Vagina (tissue), 2 donors: ENCODE results near the gene GALNT11. TPM values are rescaled to one million over a fixed set of nuclear protein-coding genes. Genes with fewer than 3 reads are reported as not detected.
A peak's percentile ranks its signal among the peaks of the same experiment; 100 is the strongest.

Experiments
- DNase-seq, 2 donors: peaks; one replicate each; pipeline ENCODE4 v3.0.0-alpha.2; 2017; ENCODE audit errors: extremely low spot score in 2 of 2
- H3K27ac ChIP-seq: fragments of 200-600 bp; sonication (generic); one replicate; pipeline ENCODE4 v1.5.1; 2019
- H3K27me3 ChIP-seq: fragments of 200-600 bp; sonication (generic); one replicate; pipeline ENCODE4 v1.5.1; 2019
- H3K36me3 ChIP-seq, 2 donors: fragments of 200-600 bp; sonication (generic); one replicate each; pipeline ENCODE4 v1.5.1; 2017 to 2019
- H3K4me1 ChIP-seq: fragments of 200-600 bp; sonication (generic); one replicate; pipeline ENCODE4 v1.5.1; 2019
- H3K4me3 ChIP-seq, 2 donors: fragments of 200-600 bp; sonication (generic); 1 replicate in 1 of 2; 2 replicates in 1 of 2; pipeline ENCODE4 v1.5.1; 2016 to 2019
- H3K9me3 ChIP-seq: fragments of 200-600 bp; sonication (generic); one replicate; pipeline ENCODE4 v1.5.1; 2019
- POLR2A ChIP-seq, 2 donors: fragments of 450-650 bp; IDR thresholded peaks; one replicate each; pipeline ENCODE4 v1.6.1; 2017; ENCODE audit warnings: antibody characterized with exemption in 2 of 2, mild to moderate bottlenecking in 2 of 2, moderate library complexity in 2 of 2
- POLR2AphosphoS5 ChIP-seq, 2 donors: sonication (generic); formaldehyde crosslinking; IDR thresholded peaks; one replicate each; pipeline ENCODE4 v1.9.0; 2017; ENCODE audit warnings: antibody characterized with exemption in 2 of 2, mild to moderate bottlenecking in 2 of 2, low read depth in 1 of 2; ENCODE audit not compliant: insufficient read depth in 1 of 2
- intact Hi-C: fragments of 100-400 bp; cut with DNase I; formaldehyde crosslinking; loops from one replicate; pipeline ENCODE4 v1.15.1; 2023
- total RNA-seq: library from RNA; depleted of rRNA; stranded (reverse); fragments of >200 nt; gene quantifications from one replicate; pipeline ENCODE4 v1.2.3, GENCODE V29; 2016
- TF ChIP-seq, protein P1 (sequence below), 3 experiments: fragments of 450-650 bp in 2 of 3; fragments of 200-600 bp in 1 of 3; sonication (generic) in 1 of 3; IDR thresholded peaks; one replicate each; pipeline ENCODE4 v1.5.1; 2017 to 2019; ENCODE audit warnings: antibody characterized with exemption in 3 of 3, mild to moderate bottlenecking in 2 of 3, moderate library complexity in 2 of 3

The GALNT11 gene
- 46.9 TPM for total RNA-seq

DNA sequence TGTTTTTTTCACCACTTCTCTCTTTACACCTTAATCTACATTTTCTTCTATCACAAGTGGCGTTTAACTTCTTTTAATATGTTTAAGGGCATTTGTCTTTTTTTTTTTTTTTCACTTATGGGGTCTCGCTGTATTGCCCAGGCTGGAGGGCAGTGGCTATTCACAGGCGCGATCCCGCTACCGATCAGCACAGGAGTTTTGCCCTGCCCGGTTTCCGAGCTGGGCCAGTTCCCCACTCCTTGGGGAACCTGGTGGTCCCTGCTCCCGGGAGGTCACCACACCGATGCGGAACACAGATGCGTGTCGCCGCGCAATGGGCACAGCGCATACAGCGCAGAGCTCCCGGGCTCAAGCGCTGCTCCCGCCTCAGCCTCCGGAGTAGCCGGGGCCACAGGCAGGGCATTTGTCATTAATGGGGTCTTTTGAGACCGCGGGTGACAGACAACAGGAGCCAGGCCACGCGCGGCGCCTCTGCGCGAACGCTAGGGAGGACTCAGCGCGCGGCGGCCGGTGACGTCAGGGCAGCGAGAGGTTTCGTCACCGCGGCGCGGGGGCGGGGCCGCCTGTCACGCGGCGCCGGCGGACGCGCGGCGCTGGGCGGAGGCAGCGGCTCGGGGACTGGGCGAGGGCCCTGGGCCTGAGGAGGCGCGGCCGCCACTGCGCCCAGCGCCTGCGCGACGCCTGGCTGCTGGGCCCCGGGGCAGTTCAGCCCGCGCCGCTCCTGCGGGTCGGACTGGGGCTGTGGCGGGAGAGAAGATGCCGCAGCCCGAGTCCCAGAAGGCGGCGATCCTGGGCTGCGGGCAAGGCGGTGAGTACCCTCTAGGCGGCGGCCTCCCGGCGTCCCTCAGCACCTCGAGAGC, at the start of gene GALNT11:
GALNT11 (plus strand) TSS at position 598 of the 860 bp plus-strand sequence. CDS start 68,554 bp downstream, outside the sequence.
- peak within 1 kb of the TSS; percentile 70 to 75 for H3K4me3 ChIP-seq
- no peaks in the 10 kb centered on the region for H3K9me3 ChIP-seq
- peak within 1 kb of the TSS; percentile 91 for H3K27ac ChIP-seq
- DNase-seq = peak in 1 of 2 donors; percentile 87
- TF ChIP-seq POLR2A (IDR thresholded peaks at IDR 0.05) = peak in 1 of 2 donors; percentile 85
- TF ChIP-seq POLR2AphosphoS5 (IDR thresholded peaks at IDR 0.05; ENCODE audit: insufficient read depth in 1 of 2, low read depth in 1 of 2) = peak in 1 of 2 donors; percentile 92
- TF ChIP-seq, protein P1, sequence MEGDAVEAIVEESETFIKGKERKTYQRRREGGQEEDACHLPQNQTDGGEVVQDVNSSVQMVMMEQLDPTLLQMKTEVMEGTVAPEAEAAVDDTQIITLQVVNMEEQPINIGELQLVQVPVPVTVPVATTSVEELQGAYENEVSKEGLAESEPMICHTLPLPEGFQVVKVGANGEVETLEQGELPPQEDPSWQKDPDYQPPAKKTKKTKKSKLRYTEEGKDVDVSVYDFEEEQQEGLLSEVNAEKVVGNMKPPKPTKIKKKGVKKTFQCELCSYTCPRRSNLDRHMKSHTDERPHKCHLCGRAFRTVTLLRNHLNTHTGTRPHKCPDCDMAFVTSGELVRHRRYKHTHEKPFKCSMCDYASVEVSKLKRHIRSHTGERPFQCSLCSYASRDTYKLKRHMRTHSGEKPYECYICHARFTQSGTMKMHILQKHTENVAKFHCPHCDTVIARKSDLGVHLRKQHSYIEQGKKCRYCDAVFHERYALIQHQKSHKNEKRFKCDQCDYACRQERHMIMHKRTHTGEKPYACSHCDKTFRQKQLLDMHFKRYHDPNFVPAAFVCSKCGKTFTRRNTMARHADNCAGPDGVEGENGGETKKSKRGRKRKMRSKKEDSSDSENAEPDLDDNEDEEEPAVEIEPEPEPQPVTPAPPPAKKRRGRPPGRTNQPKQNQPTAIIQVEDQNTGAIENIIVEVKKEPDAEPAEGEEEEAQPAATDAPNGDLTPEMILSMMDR (IDR thresholded peaks at IDR 0.05) = no peak
- H3K27me3 ChIP-seq = no peaks in the 10 kb centered on the region
- H3K4me1 ChIP-seq = peaks cover 27% of the 10 kb centered on the region
- peaks cover 0 to 5% of the 10 kb centered on the region in 2 donors for H3K36me3 ChIP-seq
- intact Hi-C loops = no loop called here

DNA sequence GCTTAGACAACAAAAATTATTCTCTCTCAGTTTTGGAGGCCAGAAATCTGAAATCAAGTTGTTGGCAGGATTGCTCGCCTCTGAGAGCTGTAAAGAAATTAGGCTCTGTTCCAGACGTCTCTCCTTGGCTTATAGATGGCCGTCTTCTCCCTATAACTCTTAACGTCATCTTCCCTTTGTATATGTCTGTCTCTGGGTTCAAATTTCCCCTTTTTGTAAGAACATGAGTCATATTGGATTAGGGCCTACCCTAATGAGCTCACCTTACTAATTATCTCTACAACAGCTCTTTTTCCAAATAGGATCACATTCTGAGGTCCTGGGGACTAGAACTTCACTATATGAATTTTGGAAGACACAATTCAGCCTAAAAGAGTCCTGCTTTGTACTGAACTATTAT, 46.9 kb upstream of the GALNT11 start:
- intact Hi-C loops = no loop called here
- Histone ChIP-seq H3K27ac (no peak overlapping the region), H3K36me3 (no peaks in the 10 kb centered on the region), H3K9me3 (no peaks in the 10 kb centered on the region), H3K4me1 (no peaks in the 10 kb centered on the region), H3K4me3 (no peak overlapping the region), H3K27me3 (no peaks in the 10 kb centered on the region)
- TF ChIP-seq, protein P1 (IDR thresholded peaks at IDR 0.05) = no peak
- TF ChIP-seq POLR2AphosphoS5 (IDR thresholded peaks at IDR 0.05; ENCODE audit: insufficient read depth in 1 of 2, low read depth in 1 of 2) = no peak
- no peak for DNase-seq

DNA sequence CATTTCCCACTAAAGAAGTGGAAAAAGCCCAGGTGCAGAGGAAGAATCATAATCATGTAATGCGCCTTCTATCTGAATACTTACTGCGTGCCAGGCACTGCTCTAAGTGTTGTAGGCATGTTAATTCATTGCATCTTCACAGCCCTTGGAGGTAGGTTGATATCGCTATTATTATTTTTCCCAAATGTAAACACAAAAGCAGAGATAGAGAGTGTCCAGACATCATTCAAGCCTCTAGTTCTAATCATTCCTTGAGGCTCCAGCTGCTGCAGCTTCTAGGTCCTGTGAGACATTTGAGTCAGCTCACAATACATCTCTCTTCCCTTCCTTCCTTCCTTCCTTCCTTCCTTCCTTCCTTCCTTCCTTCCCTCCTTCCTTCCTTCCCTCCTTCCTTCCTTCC, 44.3 kb upstream of the GALNT11 start:
- no peaks in the 10 kb centered on the region for H3K9me3 ChIP-seq
- intact Hi-C loops = loop anchor here (10.0 kb wide), 1 partner anchor 196 kb away; no protein-coding TSS in a partner anchor
- no peaks in the 10 kb centered on the region for H3K27me3 ChIP-seq
- no peak overlapping the region for H3K27ac ChIP-seq
- H3K4me3 ChIP-seq = no peak overlapping the region
- TF ChIP-seq, protein P1 (IDR thresholded peaks at IDR 0.05) = no peak
- no peak for DNase-seq
- H3K36me3 ChIP-seq = no peaks in the 10 kb centered on the region
- H3K4me1 ChIP-seq = no peaks in the 10 kb centered on the region

DNA sequence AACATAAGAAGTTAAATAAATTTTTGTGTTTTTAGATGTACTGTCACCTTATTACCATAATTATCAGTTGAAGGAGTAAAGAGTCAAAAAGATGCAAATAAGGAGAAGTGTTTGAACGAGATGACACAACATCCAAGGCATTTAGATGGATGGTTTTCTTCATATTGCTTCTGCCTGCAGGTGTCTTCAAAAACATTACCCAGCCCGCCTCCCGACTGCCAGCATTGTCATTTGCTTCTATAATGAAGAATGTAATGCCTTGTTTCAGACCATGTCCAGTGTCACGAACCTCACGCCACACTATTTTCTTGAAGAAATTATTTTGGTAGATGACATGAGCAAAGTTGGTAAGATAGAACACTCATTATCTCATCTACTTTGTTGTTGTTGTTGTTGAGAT, 42.7 kb upstream of the GALNT11 start:
- Histone ChIP-seq H3K27me3 (no peaks in the 10 kb centered on the region), H3K36me3 (no peaks in the 10 kb centered on the region), H3K9me3 (no peaks in the 10 kb centered on the region), H3K4me1 (no peaks in the 10 kb centered on the region), H3K27ac (no peak overlapping the region), H3K4me3 (no peak overlapping the region)
- no peak for DNase-seq
- TF ChIP-seq POLR2AphosphoS5 (IDR thresholded peaks at IDR 0.05; ENCODE audit: insufficient read depth in 1 of 2, low read depth in 1 of 2) = no peak
- TF ChIP-seq, protein P1 (IDR thresholded peaks at IDR 0.05) = no peak
- TF ChIP-seq POLR2A (IDR thresholded peaks at IDR 0.05) = no peak
- intact Hi-C loops = loop anchor here (10.0 kb wide), 1 partner anchor 198 kb away; no protein-coding TSS in a partner anchor

DNA sequence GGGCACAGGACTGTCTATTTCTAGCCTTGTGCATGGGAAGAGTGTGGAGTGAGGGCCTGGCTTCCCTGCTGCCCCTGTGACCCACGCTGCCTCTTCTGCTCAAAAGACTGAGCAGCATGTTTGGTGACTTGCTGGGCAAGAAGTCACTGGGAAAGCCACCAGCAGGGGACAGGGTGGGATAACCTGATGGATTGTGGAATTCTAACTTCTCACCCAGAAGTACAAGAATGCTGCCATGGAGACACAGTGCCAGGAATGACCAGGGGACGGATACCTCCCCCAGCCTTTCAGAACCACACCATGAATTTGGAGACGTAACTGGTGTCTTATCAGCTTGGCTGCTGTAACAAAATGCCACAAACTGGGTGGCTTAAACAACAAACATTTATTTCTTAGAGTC, 40.9 kb upstream of the GALNT11 start:
- Histone ChIP-seq H3K27ac (no peak overlapping the region), H3K27me3 (no peaks in the 10 kb centered on the region), H3K4me1 (no peaks in the 10 kb centered on the region), H3K9me3 (no peaks in the 10 kb centered on the region), H3K4me3 (no peak overlapping the region), H3K36me3 (no peaks in the 10 kb centered on the region)
- DNase-seq = no peak
- TF ChIP-seq POLR2AphosphoS5 (IDR thresholded peaks at IDR 0.05; ENCODE audit: insufficient read depth in 1 of 2, low read depth in 1 of 2) (no peak), POLR2A (IDR thresholded peaks at IDR 0.05) (no peak)
- TF ChIP-seq, protein P1 (IDR thresholded peaks at IDR 0.05) = no peak
- intact Hi-C loops = loop anchor here (10.0 kb wide), 1 partner anchor 200 kb away; no protein-coding TSS in a partner anchor
